MCF 10A (cell line): ENCODE results near the gene PTGES2. TPM values are rescaled to one million over a fixed set of nuclear protein-coding genes. Genes with fewer than 3 reads are reported as not detected.

Source experiments
- BruUV-seq: library from RNA; stranded (reverse); fragments of 400-500 nt; replicated peaks from 2 replicates; lab custom pipeline; 2021; lab: Mats Ljungman, UMichigan
- CTCF ChIA-PET: fragments of 300-600 bp; sonication (Branson Sonifier 250); formaldehyde crosslinking; extraction: SDS; loops from one replicate; lab custom pipeline; 2021; ENCODE audit warnings: antibody characterized with exemption, inconsistent platforms; lab: Yijun Ruan, JAX
- POLR2A ChIA-PET: fragments of 300-600, 350-650 bp; sonication (Branson Sonifier 250); formaldehyde crosslinking; extraction: SDS; loops from one replicate; lab custom pipeline; 2020; ENCODE audit warnings: antibody characterized with exemption, inconsistent platforms; lab: Yijun Ruan, JAX
- DNase-seq: peaks from one replicate; pipeline ENCODE4 v3.0.0-alpha.2; 2018; ENCODE audit not compliant: unreplicated experiment
- H3K27ac Mint-ChIP-seq: one replicate; pipeline ENCODE4 v1.8.0; 2022; ENCODE audit warnings: mild to moderate bottlenecking, low read depth, mixed read lengths; ENCODE audit not compliant: unreplicated experiment
- H3K27me3 Mint-ChIP-seq: one replicate; pipeline ENCODE4 v1.8.0; 2022; ENCODE audit warnings: mixed read lengths; ENCODE audit not compliant: insufficient read depth, unreplicated experiment
- H3K36me3 Mint-ChIP-seq: one replicate; pipeline ENCODE4 v1.8.0; 2022; ENCODE audit warnings: mild to moderate bottlenecking, moderate library complexity, mixed read lengths; ENCODE audit not compliant: insufficient read depth, unreplicated experiment
- H3K4me1 Mint-ChIP-seq: one replicate; pipeline ENCODE4 v1.8.0; 2022; ENCODE audit warnings: mixed read lengths; ENCODE audit not compliant: insufficient read depth, unreplicated experiment
- H3K4me3 Mint-ChIP-seq: one replicate; pipeline ENCODE4 v1.8.0; 2022; ENCODE audit warnings: mild to moderate bottlenecking, moderate library complexity, mixed read lengths; ENCODE audit not compliant: unreplicated experiment
- H3K9me3 Mint-ChIP-seq: one replicate; pipeline ENCODE4 v1.8.0; 2022; ENCODE audit warnings: mixed read lengths; ENCODE audit not compliant: unreplicated experiment
- intact Hi-C: fragments of 100-400 bp; cut with micrococcal nuclease; formaldehyde crosslinking; loops from 2 replicates; pipeline ENCODE4 v1.14.1; 2022
- total RNA-seq: library from RNA; stranded (reverse); gene quantifications from 2 replicates; pipeline ENCODE4 v1.2.3, GENCODE V29; 2022
- TF ChIP-seq, protein P1 (sequence below): fragments of 200-600 bp; IDR thresholded peaks from one replicate; pipeline ENCODE4 v1.8.0; 2022; ENCODE audit warnings: antibody characterized with exemption, mild to moderate bottlenecking; ENCODE audit not compliant: unreplicated experiment

Gene PTGES2
- total RNA-seq, 1 experiment from 2014 or later: 130 TPM

DNA sequence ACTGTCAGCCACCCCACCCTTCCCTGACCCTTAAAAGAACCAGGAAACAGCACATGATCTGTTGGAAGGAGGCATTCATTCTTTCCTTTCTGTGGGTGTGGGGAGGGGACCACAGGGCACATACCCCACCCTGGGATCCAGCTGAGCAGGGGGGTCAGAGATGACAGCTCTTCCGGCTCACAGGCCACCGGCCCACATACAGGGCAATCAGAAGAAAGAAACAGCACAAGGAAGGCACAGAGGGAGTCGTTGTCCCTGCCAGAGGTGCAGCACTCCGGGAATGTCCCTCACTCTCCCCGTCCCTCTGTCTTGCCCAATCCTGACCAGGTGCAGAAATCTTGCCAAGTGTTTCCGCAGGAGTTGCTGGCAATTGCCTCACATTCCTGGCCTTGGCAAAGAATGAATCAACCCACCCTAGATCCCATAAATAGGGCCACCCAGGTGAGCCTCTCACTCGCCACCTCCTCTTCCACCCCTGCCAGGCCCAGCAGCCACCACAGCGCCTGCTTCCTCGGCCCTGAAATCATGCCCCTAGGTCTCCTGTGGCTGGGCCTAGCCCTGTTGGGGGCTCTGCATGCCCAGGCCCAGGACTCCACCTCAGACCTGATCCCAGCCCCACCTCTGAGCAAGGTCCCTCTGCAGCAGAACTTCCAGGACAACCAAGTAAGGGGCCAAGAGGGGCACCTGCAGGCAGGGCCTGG, 21.6 kb upstream of the PTGES2 start, which contains the start of gene LCN2:
TSS of gene LCN2 (plus strand) at position 453 of the 701 bp plus-strand sequence. CDS start at position 526, 73 bp downstream.
- Mint-ChIP-seq H3K9me3 (no peaks in the 10 kb centered on the region), H3K4me3 (peak within 1 kb of the TSS; percentile 55), H3K27ac (peak within 1 kb of the TSS; percentile 84), H3K36me3 (no peaks in the 10 kb centered on the region), H3K27me3 (no peaks in the 10 kb centered on the region), H3K4me1 (peaks cover 31% of the 10 kb centered on the region)
- TF ChIP-seq, protein P1, sequence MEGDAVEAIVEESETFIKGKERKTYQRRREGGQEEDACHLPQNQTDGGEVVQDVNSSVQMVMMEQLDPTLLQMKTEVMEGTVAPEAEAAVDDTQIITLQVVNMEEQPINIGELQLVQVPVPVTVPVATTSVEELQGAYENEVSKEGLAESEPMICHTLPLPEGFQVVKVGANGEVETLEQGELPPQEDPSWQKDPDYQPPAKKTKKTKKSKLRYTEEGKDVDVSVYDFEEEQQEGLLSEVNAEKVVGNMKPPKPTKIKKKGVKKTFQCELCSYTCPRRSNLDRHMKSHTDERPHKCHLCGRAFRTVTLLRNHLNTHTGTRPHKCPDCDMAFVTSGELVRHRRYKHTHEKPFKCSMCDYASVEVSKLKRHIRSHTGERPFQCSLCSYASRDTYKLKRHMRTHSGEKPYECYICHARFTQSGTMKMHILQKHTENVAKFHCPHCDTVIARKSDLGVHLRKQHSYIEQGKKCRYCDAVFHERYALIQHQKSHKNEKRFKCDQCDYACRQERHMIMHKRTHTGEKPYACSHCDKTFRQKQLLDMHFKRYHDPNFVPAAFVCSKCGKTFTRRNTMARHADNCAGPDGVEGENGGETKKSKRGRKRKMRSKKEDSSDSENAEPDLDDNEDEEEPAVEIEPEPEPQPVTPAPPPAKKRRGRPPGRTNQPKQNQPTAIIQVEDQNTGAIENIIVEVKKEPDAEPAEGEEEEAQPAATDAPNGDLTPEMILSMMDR: no peak
- ChIA-PET CTCF (interaction anchor here (0.5 to 0.7 kb wide), 2 partner anchors 10 to 130 kb away, joined by 3 to 4 read pairs; no protein-coding TSS in a partner anchor), POLR2A (interaction anchor here (0.7 to 1.3 kb wide), 2 partner anchors 13 to 17 kb away, joined by 3 to 7 read pairs; no protein-coding TSS in a partner anchor)
- no TSS peak for BruUV-seq
- intact Hi-C loops: no loop called here
- peak; percentile 95 for DNase-seq

DNA sequence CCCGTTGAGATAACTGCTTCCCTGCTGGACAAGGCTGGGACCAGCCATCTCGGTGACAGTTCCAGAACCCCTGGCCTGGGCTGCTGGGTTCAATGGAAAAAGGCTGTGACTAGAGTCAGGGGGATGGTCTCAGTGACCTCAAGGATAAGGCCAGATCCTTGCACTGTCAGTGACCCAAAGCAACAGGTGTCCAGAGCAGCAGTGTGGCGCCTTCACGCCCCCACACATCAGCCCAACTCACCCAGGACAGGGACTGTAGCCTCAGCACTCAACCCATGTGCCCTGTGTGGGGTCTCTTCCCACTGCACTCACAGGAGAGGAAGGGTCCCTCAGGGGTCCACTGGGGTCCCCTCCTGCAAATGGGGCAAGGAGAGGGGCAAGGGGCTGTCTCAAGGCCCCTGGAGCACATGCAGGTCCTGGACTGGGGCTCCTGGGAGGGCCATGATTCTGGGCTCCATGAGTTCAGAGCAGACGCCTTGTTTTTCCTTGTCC, 21.0 kb upstream of the PTGES2 start:
- H3K36me3 Mint-ChIP-seq: no peaks in the 10 kb centered on the region
- no peak for DNase-seq
- peak overlapping the region; percentile 84 for H3K27ac Mint-ChIP-seq
- intact Hi-C loops: no loop called here
- H3K4me3 Mint-ChIP-seq: peak overlapping the region; percentile 55
- no peaks in the 10 kb centered on the region for H3K9me3 Mint-ChIP-seq
- CTCF ChIA-PET: interaction anchor here (0.5 kb wide), 1 partner anchor 129 kb away, joined by 4 read pairs; no protein-coding TSS in a partner anchor
- TF ChIP-seq, protein P1: no peak
- peaks cover 34% of the 10 kb centered on the region for H3K4me1 Mint-ChIP-seq
- POLR2A ChIA-PET: interaction anchor here (0.7 to 1.3 kb wide), 2 partner anchors 13 to 18 kb away, joined by 3 to 7 read pairs; no protein-coding TSS in a partner anchor
- BruUV-seq: TSS peak; percentile 94
- no peaks in the 10 kb centered on the region for H3K27me3 Mint-ChIP-seq

DNA sequence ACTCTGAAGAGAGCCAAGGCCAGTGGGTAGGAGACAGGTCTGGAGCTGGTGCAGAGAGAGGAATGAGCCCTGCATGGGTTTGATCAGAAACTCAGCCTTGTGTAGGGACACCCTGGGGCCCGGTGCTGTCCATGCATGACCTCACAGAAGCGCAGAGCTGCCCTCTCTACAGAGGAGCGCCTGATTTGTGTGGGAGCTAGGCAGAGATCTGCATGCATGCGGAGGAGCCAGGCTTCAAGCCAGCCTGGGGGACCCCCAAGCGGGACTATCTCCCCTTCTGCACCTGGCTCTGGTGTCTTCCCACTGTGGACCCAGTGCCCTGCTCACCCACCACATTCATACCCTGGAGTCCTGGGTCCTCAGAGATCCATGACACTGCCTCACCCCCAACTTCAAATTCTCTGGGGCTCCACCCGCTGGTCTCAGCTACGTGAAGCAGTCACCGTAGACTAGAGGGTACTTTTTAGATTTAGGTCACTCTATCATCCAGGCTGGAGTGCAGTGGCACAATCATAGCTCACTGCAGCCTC, 19.1 kb upstream of the PTGES2 start:
- DNase-seq: no peak
- no peaks in the 10 kb centered on the region for H3K36me3 Mint-ChIP-seq
- H3K4me3 Mint-ChIP-seq: no peak overlapping the region
- intact Hi-C loops: no loop called here
- ChIA-PET POLR2A (interaction anchor here (0.5 to 1.6 kb wide), 4 partner anchors 11 to 65 kb away, joined by 3 read pairs; no protein-coding TSS in a partner anchor), CTCF (interaction anchor here (0.7 to 0.8 kb wide), 2 partner anchors 10 to 18 kb away, joined by 4 to 5 read pairs; no protein-coding TSS in a partner anchor)
- H3K27ac Mint-ChIP-seq: no peak overlapping the region
- peaks cover 43% of the 10 kb centered on the region for H3K4me1 Mint-ChIP-seq
- H3K27me3 Mint-ChIP-seq: no peaks in the 10 kb centered on the region
- TF ChIP-seq, protein P1: no peak
- no peaks in the 10 kb centered on the region for H3K9me3 Mint-ChIP-seq
- no TSS peak for BruUV-seq

DNA sequence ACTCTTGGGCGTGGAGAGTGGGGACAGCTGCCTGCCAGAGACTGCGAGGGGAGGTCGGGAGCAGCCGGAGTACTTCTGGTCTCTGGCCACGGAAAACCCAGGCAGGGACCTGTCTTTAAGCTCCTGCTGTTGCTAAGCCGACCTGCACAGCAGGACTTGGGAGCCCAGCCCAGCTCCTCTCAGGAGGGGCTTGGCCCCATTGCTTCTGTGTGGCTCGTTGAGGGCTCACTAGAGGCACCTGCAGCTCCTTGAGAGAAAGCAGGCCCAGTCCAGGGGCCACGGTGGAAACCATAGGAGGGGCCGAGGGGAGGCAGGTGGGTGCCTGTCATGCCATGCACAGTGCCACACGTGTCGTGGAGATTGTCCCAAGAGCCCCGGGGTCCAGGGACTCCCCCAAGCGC, 18.4 kb upstream of the PTGES2 start:
- Mint-ChIP-seq H3K27ac (no peak overlapping the region), H3K27me3 (no peaks in the 10 kb centered on the region), H3K36me3 (no peaks in the 10 kb centered on the region), H3K4me3 (no peak overlapping the region), H3K9me3 (no peaks in the 10 kb centered on the region), H3K4me1 (peaks cover 40% of the 10 kb centered on the region)
- no TSS peak for BruUV-seq
- TF ChIP-seq, protein P1: no peak
- ChIA-PET CTCF (interaction anchor here (0.7 kb wide), 1 partner anchor 20 kb away, joined by 3 read pairs; no protein-coding TSS in a partner anchor), POLR2A (interaction anchor here (1.6 kb wide), 1 partner anchor 17 kb away, joined by 3 read pairs; no protein-coding TSS in a partner anchor)
- intact Hi-C loops: no loop called here
- no peak for DNase-seq
